Measurements from ENCODE around the gene FANCC. TPM values are rescaled to one million over a fixed set of nuclear protein-coding genes. Genes with fewer than 3 reads are reported as not detected.
"Not testable (repeated sequence)": the region's sequence is repeated elsewhere in the genome, so short reads cannot be mapped to it uniquely, and the experiment has no call there.

Gene FANCC
- total RNA-seq, 1 donor from 2014 or later, result 9.3 TPM

GRCh38 chr9:95282332-95282731, 35.2 kb downstream of the FANCC start:
- H3K4me1 Mint-ChIP-seq (ENCODE audit: low read depth), result peaks cover 8% of the 10 kb centered on the region
- peaks cover 15% of the 10 kb centered on the region for H3K9me3 Mint-ChIP-seq (ENCODE audit: low read depth)
- H3K27me3 Mint-ChIP-seq (ENCODE audit: low read depth), result no peaks in the 10 kb centered on the region
- H3K36me3 Mint-ChIP-seq (ENCODE audit: low read depth), result peaks cover 4% of the 10 kb centered on the region
- H3K27ac Mint-ChIP-seq (ENCODE audit: unreplicated experiment), result no peak overlapping the region
- H3K4me3 Mint-ChIP-seq (ENCODE audit: unreplicated experiment), result no peak overlapping the region
- TF ChIP-seq CTCF (IDR thresholded peaks at IDR 0.05), result no peak
- DNase-seq (ENCODE audit: low spot score), result no peak

- Mint-ChIP-seq H3K27me3 (ENCODE audit: low read depth) (no peaks in the 10 kb centered on the region), H3K4me3 (ENCODE audit: unreplicated experiment) (no peak overlapping the region), H3K4me1 (ENCODE audit: low read depth) (peaks cover 3% of the 10 kb centered on the region), H3K36me3 (ENCODE audit: low read depth) (peaks cover 4% of the 10 kb centered on the region), H3K9me3 (ENCODE audit: low read depth) (peaks cover 15% of the 10 kb centered on the region), H3K27ac (ENCODE audit: unreplicated experiment) (no peak overlapping the region)
- TF ChIP-seq CTCF (IDR thresholded peaks at IDR 0.05), result no peak
- DNase-seq (ENCODE audit: low spot score), result no peak
These were observed 36.8 kb downstream of the FANCC start for GRCh38 chr9:95280745-95281144.

- Mint-ChIP-seq H3K4me3 (ENCODE audit: unreplicated experiment) (no peak overlapping the region), H3K9me3 (ENCODE audit: low read depth) (peaks cover 15% of the 10 kb centered on the region), H3K36me3 (ENCODE audit: low read depth) (peaks cover 4% of the 10 kb centered on the region), H3K4me1 (ENCODE audit: low read depth) (no peaks in the 10 kb centered on the region), H3K27ac (ENCODE audit: unreplicated experiment) (no peak overlapping the region), H3K27me3 (ENCODE audit: low read depth) (no peaks in the 10 kb centered on the region)
- TF ChIP-seq CTCF (IDR thresholded peaks at IDR 0.05), result no peak
- DNase-seq (ENCODE audit: low spot score), result no peak
These were observed 40.0 kb downstream of the FANCC start for GRCh38 chr9:95277509-95277908.

- Mint-ChIP-seq H3K4me1 (ENCODE audit: low read depth) (no peaks in the 10 kb centered on the region), H3K9me3 (ENCODE audit: low read depth) (peaks cover 15% of the 10 kb centered on the region), H3K27me3 (ENCODE audit: low read depth) (no peaks in the 10 kb centered on the region), H3K27ac (ENCODE audit: unreplicated experiment) (no peak overlapping the region), H3K4me3 (ENCODE audit: unreplicated experiment) (no peak overlapping the region), H3K36me3 (ENCODE audit: low read depth) (peaks cover 4% of the 10 kb centered on the region)
- TF ChIP-seq CTCF (IDR thresholded peaks at IDR 0.05), result no peak
- no peak for DNase-seq (ENCODE audit: low spot score)
These were observed 41.0 kb downstream of the FANCC start for GRCh38 chr9:95276395-95276954.

GRCh38 chr9:95274160-95274559, 43.3 kb downstream of the FANCC start:
- not testable (repeated sequence) for H3K27ac Mint-ChIP-seq (ENCODE audit: unreplicated experiment); H3K9me3 Mint-ChIP-seq (ENCODE audit: low read depth)

GRCh38 chr9:95273369-95274022, 44.0 kb downstream of the FANCC start:
- no peaks in the 10 kb centered on the region for H3K9me3 Mint-ChIP-seq (ENCODE audit: low read depth)

More at GRCh38 chr9:95274160-95274559, 43.3 kb downstream of the FANCC start:
- DNase-seq (ENCODE audit: low spot score); H3K4me1 Mint-ChIP-seq (ENCODE audit: low read depth); H3K4me3 Mint-ChIP-seq (ENCODE audit: unreplicated experiment); H3K27me3 Mint-ChIP-seq (ENCODE audit: low read depth); H3K36me3 Mint-ChIP-seq (ENCODE audit: low read depth): not testable (repeated sequence)

More at GRCh38 chr9:95273369-95274022, 44.0 kb downstream of the FANCC start:
- Mint-ChIP-seq H3K36me3 (ENCODE audit: low read depth) (peaks cover 3% of the 10 kb centered on the region), H3K27ac (ENCODE audit: unreplicated experiment) (no peak overlapping the region), H3K27me3 (ENCODE audit: low read depth) (no peaks in the 10 kb centered on the region), H3K4me1 (ENCODE audit: low read depth) (peaks cover 2% of the 10 kb centered on the region), H3K4me3 (ENCODE audit: unreplicated experiment) (no peak overlapping the region)
- no peak for TF ChIP-seq CTCF (IDR thresholded peaks at IDR 0.05)
- no peak for DNase-seq (ENCODE audit: low spot score)
